Ramos (cell line): ENCODE measurements around the gene SHKBP1.
"Not testable (repeated sequence)": the region's sequence is repeated elsewhere in the genome, so short reads cannot be mapped to it uniquely, and the experiment has no call there.

ENCODE experiments used
- in situ Hi-C: fragments of 300-500 bp; cut with MboI; formaldehyde crosslinking; loops from one replicate; pipeline ENCODE4 v1.14.3; 2022; ENCODE audit warnings: low sequenced_read_pairs; ENCODE audit not compliant: unreplicated experiment

Gene SHKBP1

GRCh38 chr19:40581531-40581930 lies 4.9 kb downstream of the SHKBP1 start:
- in situ Hi-C loops: no loop called here

GRCh38 chr19:40582467-40582866 lies 5.8 kb downstream of the SHKBP1 start:
- in situ Hi-C loops: no loop called here

- in situ Hi-C loops: no loop called here
Measured at GRCh38 chr19:40583283-40583682, 6.6 kb downstream of the SHKBP1 start.

GRCh38 chr19:40584007-40584406 lies 7.3 kb downstream of the SHKBP1 start:
- in situ Hi-C loops: no loop called here

GRCh38 chr19:40585241-40585981 lies 8.7 kb downstream of the SHKBP1 start:
- in situ Hi-C loops: no loop called here

- in situ Hi-C loops: no loop called here
Measured at GRCh38 chr19:40585982-40586422, 9.3 kb downstream of the SHKBP1 start.

- in situ Hi-C loops: no loop called here
Measured at GRCh38 chr19:40586611-40587010, 9.9 kb downstream of the SHKBP1 start.

- in situ Hi-C loops: no loop called here
Measured at GRCh38 chr19:40588110-40588854, 11.6 kb downstream of the SHKBP1 start.

- in situ Hi-C loops: no loop called here
Measured at GRCh38 chr19:40588926-40589569, 12.4 kb downstream of the SHKBP1 start.

- in situ Hi-C loops: no loop called here
Measured at GRCh38 chr19:40589591-40590429, 13.1 kb downstream of the SHKBP1 start.

- in situ Hi-C loops: no loop called here
Measured at GRCh38 chr19:40590464-40591265, 14.0 kb downstream of the SHKBP1 start.

GRCh38 chr19:40591724-40592123 lies 15.1 kb downstream of the SHKBP1 start:
- in situ Hi-C loops: not testable (repeated sequence)

- in situ Hi-C loops: no loop called here
Measured at GRCh38 chr19:40592170-40592569, 15.5 kb downstream of the SHKBP1 start.

- in situ Hi-C loops: no loop called here
Measured at GRCh38 chr19:40594255-40594654, 17.6 kb downstream of the SHKBP1 start.

GRCh38 chr19:40594657-40595091 lies 18.0 kb downstream of the SHKBP1 start:
- in situ Hi-C loops: no loop called here

- in situ Hi-C loops: no loop called here
Measured at GRCh38 chr19:40596608-40597328, 20.1 kb downstream of the SHKBP1 start.

- in situ Hi-C loops: no loop called here
Measured at GRCh38 chr19:40597329-40597838, 20.7 kb downstream of the SHKBP1 start.

GRCh38 chr19:40598121-40598917 lies 21.6 kb downstream of the SHKBP1 start:
- in situ Hi-C loops: no loop called here
